T-helper 2 cell treated with Interferon-gamma antibody and Interleukin-4, amounts not matched to agents 100 ng/mL and 5 ng/mL, for 36 hours (primary cell): ENCODE results near the gene CST1. TPM values are rescaled to one million over a fixed set of nuclear protein-coding genes. Genes with fewer than 3 reads are reported as not detected.

ENCODE experiments used
- intact Hi-C: fragments of 100-400 bp; cut with micrococcal nuclease; formaldehyde crosslinking; loops from one replicate; pipeline ENCODE4 v1.15.1; 2023
- total RNA-seq: library from RNA; stranded (reverse); gene quantifications from 2 replicates; pipeline ENCODE4 v1.2.3, GENCODE V29; 2022

Gene CST1
- total RNA-seq, 1 donor from 2014 or later = not detected

- intact Hi-C loops = no loop called here
These were observed 40.0 kb downstream of the CST1 start for GRCh38 chr20:23710771-23711170.

GRCh38 chr20:23705895-23706294 is 44.8 kb downstream of the CST1 start:
- intact Hi-C loops = no loop called here

- intact Hi-C loops = no loop called here
These were observed 48.7 kb downstream of the CST1 start for GRCh38 chr20:23702021-23702420.

- intact Hi-C loops = no loop called here
These were observed 49.8 kb downstream of the CST1 start for GRCh38 chr20:23700931-23701330.

- intact Hi-C loops = no loop called here
These were observed 52.8 kb downstream of the CST1 start for GRCh38 chr20:23697947-23698346.

Other genes starting within 250 kb of the CST1 start
- not detected in 2 replicates for gene CST9L, start 182.5 kb downstream of the CST1 start, total RNA-seq
- not detected in 2 replicates for gene CST9, start 145.0 kb downstream of the CST1 start, total RNA-seq
- gene CST3, start 113.0 kb downstream of the CST1 start, total RNA-seq = 1.8 and 2.5 TPM in 2 replicates
- gene CST4, start 61.9 kb downstream of the CST1 start, total RNA-seq = not detected in 2 replicates
- gene CST2, start 75.8 kb upstream of the CST1 start, total RNA-seq = not detected in 2 replicates
- not detected in 2 replicates for gene CST5, start 128.8 kb upstream of the CST1 start, total RNA-seq
- gene GGTLC1, start 237.8 kb upstream of the CST1 start, total RNA-seq = not detected in 2 replicates